MCF 10A (cell line): ENCODE results near the gene RAB1A. TPM values are rescaled to one million over a fixed set of nuclear protein-coding genes. Genes with fewer than 3 reads are reported as not detected.

Experiments
- BruUV-seq: library from RNA; stranded (reverse); fragments of 400-500 nt; replicated peaks from 2 replicates; lab custom pipeline; 2021; lab: Mats Ljungman, UMichigan
- CTCF ChIA-PET: fragments of 300-600 bp; sonication (Branson Sonifier 250); formaldehyde crosslinking; extraction: SDS; loops from one replicate; lab custom pipeline; 2021; ENCODE audit warnings: antibody characterized with exemption, inconsistent platforms; lab: Yijun Ruan, JAX
- POLR2A ChIA-PET: fragments of 300-600, 350-650 bp; sonication (Branson Sonifier 250); formaldehyde crosslinking; extraction: SDS; loops from one replicate; lab custom pipeline; 2020; ENCODE audit warnings: antibody characterized with exemption, inconsistent platforms; lab: Yijun Ruan, JAX
- DNase-seq: peaks from one replicate; pipeline ENCODE4 v3.0.0-alpha.2; 2018; ENCODE audit not compliant: unreplicated experiment
- H3K27ac Mint-ChIP-seq: one replicate; pipeline ENCODE4 v1.8.0; 2022; ENCODE audit warnings: mild to moderate bottlenecking, low read depth, mixed read lengths; ENCODE audit not compliant: unreplicated experiment
- H3K27me3 Mint-ChIP-seq: one replicate; pipeline ENCODE4 v1.8.0; 2022; ENCODE audit warnings: mixed read lengths; ENCODE audit not compliant: insufficient read depth, unreplicated experiment
- H3K36me3 Mint-ChIP-seq: one replicate; pipeline ENCODE4 v1.8.0; 2022; ENCODE audit warnings: mild to moderate bottlenecking, moderate library complexity, mixed read lengths; ENCODE audit not compliant: insufficient read depth, unreplicated experiment
- H3K4me1 Mint-ChIP-seq: one replicate; pipeline ENCODE4 v1.8.0; 2022; ENCODE audit warnings: mixed read lengths; ENCODE audit not compliant: insufficient read depth, unreplicated experiment
- H3K4me3 Mint-ChIP-seq: one replicate; pipeline ENCODE4 v1.8.0; 2022; ENCODE audit warnings: mild to moderate bottlenecking, moderate library complexity, mixed read lengths; ENCODE audit not compliant: unreplicated experiment
- H3K9me3 Mint-ChIP-seq: one replicate; pipeline ENCODE4 v1.8.0; 2022; ENCODE audit warnings: mixed read lengths; ENCODE audit not compliant: unreplicated experiment
- CTCF ChIP-seq: fragments of 200-600 bp; IDR thresholded peaks from one replicate; pipeline ENCODE4 v1.8.0; 2022; ENCODE audit warnings: antibody characterized with exemption, mild to moderate bottlenecking; ENCODE audit not compliant: unreplicated experiment
- intact Hi-C: fragments of 100-400 bp; cut with micrococcal nuclease; formaldehyde crosslinking; loops from 2 replicates; pipeline ENCODE4 v1.14.1; 2022
- total RNA-seq: library from RNA; stranded (reverse); gene quantifications from 2 replicates; pipeline ENCODE4 v1.2.3, GENCODE V29; 2022

Gene RAB1A
- total RNA-seq, 1 experiment from 2014 or later, result 131 TPM

GRCh38 chr2:65122313-65122712 is 7.6 kb downstream of the RAB1A start:
- POLR2A ChIA-PET, result interaction anchor here (0.6 to 1.5 kb wide), 2 partner anchors 10 to 107 kb away, joined by 3 to 4 read pairs; no protein-coding TSS in a partner anchor
- H3K9me3 Mint-ChIP-seq, result no peaks in the 10 kb centered on the region
- no TSS peak for BruUV-seq
- H3K4me3 Mint-ChIP-seq, result no peak overlapping the region
- CTCF ChIA-PET, result interaction anchor here (0.6 to 1.4 kb wide), 8 partner anchors 10 to 94 kb away, joined by 3 to 5 read pairs (median 3); no protein-coding TSS in a partner anchor
- no peak overlapping the region for H3K27ac Mint-ChIP-seq
- no peak for DNase-seq
- intact Hi-C loops, result loop anchor here (10.0 kb wide), 1 partner anchor 58 kb away; no protein-coding TSS in a partner anchor
- peaks cover 13% of the 10 kb centered on the region for H3K4me1 Mint-ChIP-seq
- TF ChIP-seq CTCF, result no peak
- no peaks in the 10 kb centered on the region for H3K27me3 Mint-ChIP-seq
- H3K36me3 Mint-ChIP-seq, result peaks cover 24% of the 10 kb centered on the region

GRCh38 chr2:65120990-65121693 is 8.8 kb downstream of the RAB1A start:
- Mint-ChIP-seq H3K36me3 (peaks cover 24% of the 10 kb centered on the region), H3K4me1 (peaks cover 5% of the 10 kb centered on the region), H3K4me3 (no peak overlapping the region), H3K27me3 (no peaks in the 10 kb centered on the region), H3K9me3 (no peaks in the 10 kb centered on the region), H3K27ac (no peak overlapping the region)
- intact Hi-C loops, result loop anchor here (10.0 kb wide), 1 partner anchor 56 kb away; no protein-coding TSS in a partner anchor
- no peak for TF ChIP-seq CTCF
- ChIA-PET CTCF (no interaction called here), POLR2A (interaction anchor here (0.7 kb wide), 1 partner anchor 797 kb away, joined by 3 read pairs; no protein-coding TSS in a partner anchor)
- BruUV-seq, result no TSS peak
- DNase-seq, result no peak

- Mint-ChIP-seq H3K4me3 (no peak overlapping the region), H3K9me3 (no peaks in the 10 kb centered on the region), H3K4me1 (peaks cover 11% of the 10 kb centered on the region), H3K27me3 (no peaks in the 10 kb centered on the region), H3K27ac (no peak overlapping the region), H3K36me3 (peaks cover 20% of the 10 kb centered on the region)
- TF ChIP-seq CTCF, result no peak
- DNase-seq, result no peak
- intact Hi-C loops, result no loop called here
- no TSS peak for BruUV-seq
- ChIA-PET POLR2A (no interaction called here), CTCF (no interaction called here)
These were observed 13.3 kb downstream of the RAB1A start for GRCh38 chr2:65116645-65117044.

- POLR2A ChIA-PET, result interaction anchor here (3.9 kb wide), 1 partner anchor 14 kb away, joined by 15 read pairs; the partner anchor contains the start of gene RAB1A
- Mint-ChIP-seq H3K4me3 (no peak overlapping the region), H3K4me1 (peaks cover 6% of the 10 kb centered on the region), H3K27me3 (no peaks in the 10 kb centered on the region), H3K9me3 (no peaks in the 10 kb centered on the region), H3K36me3 (peaks cover 21% of the 10 kb centered on the region), H3K27ac (no peak overlapping the region)
- CTCF ChIA-PET, result interaction anchor here (1.0 to 2.6 kb wide), 2 partner anchors 15 to 50 kb away, joined by 4 to 7 read pairs; partner anchors contain the start of gene RAB1A
- no TSS peak for BruUV-seq
- intact Hi-C loops, result no loop called here
- no peak for DNase-seq
- TF ChIP-seq CTCF, result no peak
These were observed 15.0 kb downstream of the RAB1A start for GRCh38 chr2:65114921-65115320.
